Measurements from ENCODE around the gene RNF6. TPM values are rescaled to one million over a fixed set of nuclear protein-coding genes. Genes with fewer than 3 reads are reported as not detected.

The RNF6 gene
- total RNA-seq, 4 donors from 2014 or later = 17.0 to 24.4 (median 23.5) TPM

GRCh38 chr13:26259634-26260033 lies 37.5 kb upstream of the RNF6 start:
- intact Hi-C loops (cut with DNase I) = loop anchor here (10.0 kb wide), 1 partner anchor 235 kb away; no protein-coding TSS in a partner anchor
- Histone ChIP-seq H3K4me3 (no peak overlapping the region), H3K27me3 (no peaks in the 10 kb centered on the region), H3K27ac (replicated peaks in 1 of 4) (no peak overlapping the region), H3K36me3 (no peaks in the 10 kb centered on the region), H3K9me3 (no peaks in the 10 kb centered on the region), H3K4me1 (peaks cover 16 to 40% (median 25%) of the 10 kb centered on the region in 4 donors)
- TF ChIP-seq POLR2A (IDR thresholded peaks at IDR 0.05; ENCODE audit: low read depth) (no peak), CTCF (IDR thresholded peaks at IDR 0.05) (no peak), EP300 (IDR thresholded peaks at IDR 0.05) (no peak), POLR2AphosphoS5 (IDR thresholded peaks at IDR 0.05) (no peak)
- DNase-seq (ENCODE audit: extremely low spot score) = no peak
- WGBS = 86% methylated on average over 3 of the region's 3 CpGs

- WGBS = 54% methylated on average over 2 of the region's 2 CpGs
- intact Hi-C loops (cut with DNase I) = loop anchor here (10.0 kb wide), 1 partner anchor 238 kb away; no protein-coding TSS in a partner anchor
- TF ChIP-seq POLR2A (IDR thresholded peaks at IDR 0.05; ENCODE audit: low read depth) (no peak), EP300 (IDR thresholded peaks at IDR 0.05) (no peak), CTCF (IDR thresholded peaks at IDR 0.05) (no peak), POLR2AphosphoS5 (IDR thresholded peaks at IDR 0.05) (no peak)
- H3K36me3 ChIP-seq = no peaks in the 10 kb centered on the region
- no peak overlapping the region for H3K4me3 ChIP-seq
- H3K9me3 ChIP-seq = no peaks in the 10 kb centered on the region
- H3K27me3 ChIP-seq = no peaks in the 10 kb centered on the region
- no peak overlapping the region for H3K27ac ChIP-seq (replicated peaks in 1 of 4)
- no peak for DNase-seq (ENCODE audit: extremely low spot score)
- peaks cover 16 to 40% (median 28%) of the 10 kb centered on the region in 4 donors for H3K4me1 ChIP-seq
Measured at GRCh38 chr13:26257049-26257448, 34.9 kb upstream of the RNF6 start.

GRCh38 chr13:26255691-26256277 lies 33.7 kb upstream of the RNF6 start:
- H3K36me3 ChIP-seq = no peaks in the 10 kb centered on the region
- 46% methylated on average over 10 of the region's 10 CpGs for whole genome bisulfite sequencing
- intact Hi-C loops (cut with DNase I) = loop anchor here (2.0 to 10.0 kb wide), 2 partner anchors 35 to 239 kb away; no protein-coding TSS in a partner anchor
- no peaks in the 10 kb centered on the region for H3K27me3 ChIP-seq
- H3K4me3 ChIP-seq = peak overlapping the region; percentile 88 to 98 (median 93)
- no peak for DNase-seq (ENCODE audit: extremely low spot score)
- no peaks in the 10 kb centered on the region for H3K9me3 ChIP-seq
- peak overlapping the region in 3 of 4 donors; percentile 94 to 95 (median 95) for H3K27ac ChIP-seq (replicated peaks in 1 of 4)
- peaks cover 16 to 36% (median 28%) of the 10 kb centered on the region in 4 donors for H3K4me1 ChIP-seq
- peak in 1 of 3 experiments; percentile 23 for TF ChIP-seq CTCF (IDR thresholded peaks at IDR 0.05)
- TF ChIP-seq EP300 (IDR thresholded peaks at IDR 0.05) = no peak

GRCh38 chr13:26255115-26255514 lies 33.0 kb upstream of the RNF6 start:
- TF ChIP-seq POLR2A (IDR thresholded peaks at IDR 0.05; ENCODE audit: low read depth) (no peak), EP300 (IDR thresholded peaks at IDR 0.05) (no peak), POLR2AphosphoS5 (IDR thresholded peaks at IDR 0.05) (no peak), CTCF (IDR thresholded peaks at IDR 0.05) (no peak)
- Histone ChIP-seq H3K27ac (replicated peaks in 1 of 4) (peak overlapping the region; percentile 94 to 95 (median 95)), H3K36me3 (no peaks in the 10 kb centered on the region), H3K27me3 (no peaks in the 10 kb centered on the region), H3K4me1 (peaks cover 16 to 31% (median 28%) of the 10 kb centered on the region in 4 donors), H3K9me3 (no peaks in the 10 kb centered on the region), H3K4me3 (peak overlapping the region; percentile 88 to 98 (median 93))
- 0% methylated on average over 7 of the region's 7 CpGs for whole genome bisulfite sequencing
- intact Hi-C loops (cut with DNase I) = loop anchor here (2.0 to 10.0 kb wide), 2 partner anchors 34 to 240 kb away; no protein-coding TSS in a partner anchor
- DNase-seq (ENCODE audit: extremely low spot score) = no peak

All from esophagus muscularis mucosa (tissue), 4 donors.